Mammary epithelial cell (primary cell): ENCODE data around the gene CTCF.

Source experiments
- EZH2 ChIP-seq: IDR thresholded peaks from 2 replicates; pipeline ENCODE4 v1.6.1; 2012; ENCODE audit warnings: low read length, inconsistent platforms, borderline replicate concordance
- TF ChIP-seq, protein P1 (sequence below), 2 donors: IDR thresholded peaks in 1 of 2; conservative IDR thresholded peaks in 1 of 2; 2 replicates each; pipeline ENCODE4 v1.5.1; 2011 to 2012; ENCODE audit warnings: inconsistent platforms in 2 of 2, low read length in 2 of 2, mild to moderate bottlenecking in 2 of 2, control low read depth in 1 of 2, low read depth in 1 of 2; ENCODE audit not compliant: insufficient read depth in 1 of 2; ENCODE audit errors: extremely low read depth in 1 of 2

- TF ChIP-seq, protein P1, sequence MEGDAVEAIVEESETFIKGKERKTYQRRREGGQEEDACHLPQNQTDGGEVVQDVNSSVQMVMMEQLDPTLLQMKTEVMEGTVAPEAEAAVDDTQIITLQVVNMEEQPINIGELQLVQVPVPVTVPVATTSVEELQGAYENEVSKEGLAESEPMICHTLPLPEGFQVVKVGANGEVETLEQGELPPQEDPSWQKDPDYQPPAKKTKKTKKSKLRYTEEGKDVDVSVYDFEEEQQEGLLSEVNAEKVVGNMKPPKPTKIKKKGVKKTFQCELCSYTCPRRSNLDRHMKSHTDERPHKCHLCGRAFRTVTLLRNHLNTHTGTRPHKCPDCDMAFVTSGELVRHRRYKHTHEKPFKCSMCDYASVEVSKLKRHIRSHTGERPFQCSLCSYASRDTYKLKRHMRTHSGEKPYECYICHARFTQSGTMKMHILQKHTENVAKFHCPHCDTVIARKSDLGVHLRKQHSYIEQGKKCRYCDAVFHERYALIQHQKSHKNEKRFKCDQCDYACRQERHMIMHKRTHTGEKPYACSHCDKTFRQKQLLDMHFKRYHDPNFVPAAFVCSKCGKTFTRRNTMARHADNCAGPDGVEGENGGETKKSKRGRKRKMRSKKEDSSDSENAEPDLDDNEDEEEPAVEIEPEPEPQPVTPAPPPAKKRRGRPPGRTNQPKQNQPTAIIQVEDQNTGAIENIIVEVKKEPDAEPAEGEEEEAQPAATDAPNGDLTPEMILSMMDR (conservative IDR thresholded peaks at IDR 0.05 in 1 of 2, IDR thresholded peaks at IDR 0.05 in 1 of 2; ENCODE audit: extremely low read depth in 1 of 2, insufficient read depth in 1 of 2, low read depth in 1 of 2, low read length in 2 of 2): no peak
- TF ChIP-seq EZH2: no peak
Observed at GRCh38 chr16:67541391-67542263, 20.7 kb upstream of the CTCF start.
